Body of pancreas (tissue), 4 donors: ENCODE results near the gene TBC1D16.

ENCODE experiments used
- CTCF ChIP-seq, 7 experiments: fragments of 450-650 bp in 4 of 7; fragments of 200-600 bp in 3 of 7; sonication (generic) in 3 of 7; IDR thresholded peaks; one replicate each; pipeline ENCODE4 v1.5.1; 2016 to 2019; ENCODE audit warnings: antibody characterized with exemption in 7 of 7
- POLR2A ChIP-seq, 3 donors: fragments of 450-650 bp; IDR thresholded peaks; one replicate each; pipeline ENCODE4 v1.6.1; 2016; ENCODE audit warnings: antibody characterized with exemption in 3 of 3, mild to moderate bottlenecking in 2 of 3

DNA sequence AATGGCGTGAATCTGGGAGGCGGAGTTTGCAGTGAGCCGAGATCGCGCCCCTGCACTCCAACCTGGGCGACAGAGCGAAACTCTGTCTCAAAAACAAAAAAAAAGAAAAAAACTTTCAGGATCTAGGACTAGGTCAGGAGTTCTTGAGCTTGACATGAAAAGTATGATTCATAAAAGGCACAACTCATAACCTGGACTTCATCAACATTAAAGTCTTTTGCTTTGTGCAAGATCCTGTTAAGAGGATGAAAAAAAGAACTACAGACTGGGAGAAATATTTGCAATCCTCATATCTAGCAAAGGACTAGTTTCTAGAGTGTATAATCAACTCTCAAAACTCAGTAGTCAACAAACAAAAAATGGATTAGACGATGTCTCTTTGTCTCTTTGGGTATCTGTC is 40.0 kb downstream of the TBC1D16 start:
- TF ChIP-seq CTCF (IDR thresholded peaks at IDR 0.05) (no peak), POLR2A (IDR thresholded peaks at IDR 0.05) (no peak)
